ENCODE results near the gene NPAS1.

DNA sequence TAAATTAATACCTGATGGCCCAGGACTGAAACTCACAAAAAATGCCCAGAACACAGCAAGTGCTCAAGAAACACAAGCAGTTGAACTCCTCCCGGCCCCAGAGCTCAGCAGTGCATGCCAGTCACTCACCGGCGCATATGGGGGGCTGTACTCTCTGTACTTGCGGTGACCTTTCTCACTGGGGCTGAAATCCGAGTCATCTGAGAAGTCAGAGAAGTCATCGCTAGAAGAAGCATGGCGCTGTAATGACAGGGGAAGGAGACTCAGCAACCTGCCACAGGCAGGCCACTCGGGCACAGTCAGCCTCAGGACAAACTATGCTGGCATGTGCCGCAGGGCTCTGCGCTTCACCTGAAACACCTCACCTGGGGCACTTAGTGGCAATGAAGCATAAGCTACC is 74.2 kb downstream of the NPAS1 start:
- no peak for TF ChIP-seq CTCF (IDR thresholded peaks at IDR 0.05; ENCODE audit: poor library complexity)
- no peak for TF ChIP-seq EZH2 (IDR thresholded peaks at IDR 0.05; ENCODE audit: borderline replicate concordance)
- TF ChIP-seq EZH2phosphoT487 (IDR thresholded peaks at IDR 0.05; ENCODE audit: low read depth, severe bottlenecking, unreplicated experiment): no peak
